EL (cell line): ENCODE results near the gene CD244.

ENCODE experiments used
- DNase-seq: peaks from one replicate; pipeline ENCODE4 v3.0.0-alpha.2; 2016

CD244 gene

GRCh38 chr1:160841079-160841478, 21.6 kb downstream of the CD244 start:
- DNase-seq, result no peak

GRCh38 chr1:160839746-160840145, 22.9 kb downstream of the CD244 start:
- no peak for DNase-seq

GRCh38 chr1:160838888-160839287, 23.8 kb downstream of the CD244 start:
- DNase-seq, result no peak

GRCh38 chr1:160837558-160838205, 25.0 kb downstream of the CD244 start:
- DNase-seq, result peak; percentile 29

GRCh38 chr1:160836981-160837557, 25.6 kb downstream of the CD244 start:
- no peak for DNase-seq

GRCh38 chr1:160836561-160836960, 26.1 kb downstream of the CD244 start:
- no peak for DNase-seq

GRCh38 chr1:160835751-160836150, 26.9 kb downstream of the CD244 start:
- no peak for DNase-seq

- no peak for DNase-seq
Measured at GRCh38 chr1:160834945-160835565, 27.6 kb downstream of the CD244 start.

GRCh38 chr1:160830321-160831153, 32.1 kb downstream of the CD244 start:
- peak; percentile 29 for DNase-seq

- DNase-seq, result no peak
Measured at GRCh38 chr1:160829766-160830165, 32.9 kb downstream of the CD244 start.

- peak; percentile 17 for DNase-seq
Measured at GRCh38 chr1:160827418-160827817, 35.3 kb downstream of the CD244 start.

- peak; percentile 38 for DNase-seq
Measured at GRCh38 chr1:160826546-160826945, 36.1 kb downstream of the CD244 start.

GRCh38 chr1:160823296-160823695, 39.4 kb downstream of the CD244 start:
- DNase-seq, result no peak

GRCh38 chr1:160821627-160822026, 41.1 kb downstream of the CD244 start:
- no peak for DNase-seq

- DNase-seq, result no peak
Measured at GRCh38 chr1:160819186-160819585, 43.5 kb downstream of the CD244 start.

GRCh38 chr1:160818207-160818937, 44.3 kb downstream of the CD244 start:
- no peak for DNase-seq

- no peak for DNase-seq
Measured at GRCh38 chr1:160814856-160815255, 47.8 kb downstream of the CD244 start.

GRCh38 chr1:160814316-160814715, 48.4 kb downstream of the CD244 start:
- DNase-seq, result no peak

- no peak for DNase-seq
Measured at GRCh38 chr1:160813215-160813614, 49.5 kb downstream of the CD244 start.

- DNase-seq, result no peak
Measured at GRCh38 chr1:160811147-160811546, 51.5 kb downstream of the CD244 start.

GRCh38 chr1:160810486-160810885, 52.2 kb downstream of the CD244 start:
- no peak for DNase-seq

- DNase-seq, result no peak
Measured at GRCh38 chr1:160808289-160808688, 54.4 kb downstream of the CD244 start.

- no peak for DNase-seq
Measured at GRCh38 chr1:160807738-160808137, 54.9 kb downstream of the CD244 start.
